GM19025 (cell line): ENCODE data around the gene KITLG.
"Not testable (repeated sequence)": the region's sequence is repeated elsewhere in the genome, so short reads cannot be mapped to it uniquely, and the experiment has no call there.

Experiments
- ATAC-seq: cut with Tn5 transposase; IDR thresholded peaks from one replicate; pipeline ENCODE4 v1.9.1; 2021; ENCODE audit warnings: mild to moderate bottlenecking, low read depth, moderate library complexity; ENCODE audit not compliant: unreplicated experiment

Gene KITLG

GRCh38 chr12:88546226-88546625, 34.0 kb downstream of the KITLG start:
- no peak for ATAC-seq

DNA sequence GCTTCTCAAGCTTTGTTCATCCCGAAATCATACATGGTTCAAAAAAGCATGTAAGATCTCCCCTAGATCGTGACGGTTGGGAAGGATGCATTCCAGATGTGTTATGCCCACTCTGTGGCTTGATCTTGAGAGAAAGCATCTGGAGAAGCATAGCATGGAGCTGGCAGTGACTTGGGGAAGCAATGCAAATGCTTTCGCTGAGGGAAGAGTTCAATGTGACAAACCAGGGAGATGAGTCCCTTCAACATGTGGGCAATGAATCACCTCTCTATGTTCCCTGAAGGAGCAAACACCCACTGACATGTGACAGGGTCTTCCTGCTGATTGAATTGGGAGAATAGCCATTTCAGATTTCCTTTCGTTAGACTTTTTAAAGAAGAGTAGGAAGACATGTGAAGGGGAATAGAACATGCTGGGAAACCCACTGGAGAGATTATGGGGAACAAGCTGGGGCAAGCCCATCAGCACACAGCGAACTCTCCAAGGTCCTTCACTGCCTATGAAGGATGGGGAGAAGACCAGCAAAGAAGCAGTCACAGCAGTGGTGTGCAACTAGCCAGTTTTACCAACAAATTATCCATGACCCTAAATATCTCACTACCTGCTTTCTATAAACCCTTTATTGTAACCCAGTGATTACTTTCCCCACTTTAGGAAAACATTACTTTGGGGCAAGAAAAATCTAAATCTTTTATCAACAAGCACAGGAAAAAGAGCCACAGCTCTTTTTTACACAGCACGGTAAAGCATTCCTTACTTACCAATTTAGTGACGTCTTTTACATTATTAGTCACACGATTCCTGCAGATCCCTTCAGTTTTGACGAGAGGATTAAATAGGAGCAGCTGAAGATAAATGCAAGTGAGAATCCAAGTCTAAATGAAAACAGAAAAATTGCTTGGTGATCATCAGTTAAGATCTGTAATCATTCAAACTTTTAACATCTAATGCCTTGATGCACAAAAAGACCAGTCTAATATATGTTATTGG, 35.0 kb downstream of the KITLG start:
- no peak for ATAC-seq

DNA sequence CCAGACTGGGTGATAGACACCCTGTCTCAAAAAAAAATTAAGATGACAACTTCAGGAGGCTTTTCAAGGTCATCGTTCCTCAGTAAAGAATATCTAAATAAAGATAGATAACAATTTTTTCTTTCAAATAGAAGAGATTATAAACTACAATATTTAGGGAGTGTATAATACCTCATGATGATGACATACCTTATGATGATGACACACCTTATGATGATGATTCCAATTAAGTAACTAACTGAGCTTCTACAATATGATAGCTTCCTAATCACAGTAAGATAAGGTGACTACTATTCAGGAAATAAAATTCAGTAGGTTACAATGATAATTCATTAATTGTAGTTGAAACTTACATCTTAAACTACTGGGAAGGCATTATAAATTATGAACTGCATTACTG, 40.4 kb downstream of the KITLG start:
- no peak for ATAC-seq

DNA sequence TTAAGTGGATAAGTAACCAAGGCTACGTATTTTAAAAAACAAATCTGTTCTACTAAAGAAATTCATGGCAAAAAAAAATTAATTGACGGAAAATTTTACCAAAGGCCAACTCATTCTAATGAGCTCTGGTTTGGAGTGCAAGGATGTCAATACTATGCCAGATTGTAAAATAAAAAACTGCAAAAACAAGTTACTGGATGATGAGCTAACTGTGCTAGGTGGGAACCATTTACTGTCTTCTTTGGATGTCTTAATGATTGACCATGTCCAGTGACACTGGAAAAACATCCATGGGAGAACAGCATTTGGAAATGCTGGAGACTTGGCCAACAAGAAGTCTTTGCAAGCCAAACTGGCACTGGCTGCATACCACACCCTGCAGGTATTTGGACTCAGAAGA, 41.6 kb downstream of the KITLG start:
- no peak for ATAC-seq

DNA sequence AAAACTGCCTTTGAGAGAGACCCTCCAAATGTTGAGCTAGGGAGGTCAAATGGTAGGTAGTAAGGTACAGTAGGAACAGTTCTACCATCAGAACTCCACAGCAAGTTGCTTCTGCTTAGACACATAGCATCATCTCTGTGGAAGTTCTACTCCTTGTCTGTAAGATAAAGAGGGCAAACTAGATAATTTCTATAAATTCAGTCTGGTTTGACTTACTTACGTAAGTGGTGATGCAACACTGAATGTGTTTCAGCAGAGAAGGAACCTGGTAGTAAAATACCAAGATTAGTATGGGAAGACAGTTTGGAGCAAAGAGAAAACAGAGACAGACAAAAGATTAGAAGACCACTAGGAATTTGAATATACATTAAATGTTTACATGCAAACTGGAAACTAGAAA, 42.0 kb downstream of the KITLG start:
- ATAC-seq = no peak

GRCh38 chr12:88530868-88531267, 49.4 kb downstream of the KITLG start:
- no peak for ATAC-seq

DNA sequence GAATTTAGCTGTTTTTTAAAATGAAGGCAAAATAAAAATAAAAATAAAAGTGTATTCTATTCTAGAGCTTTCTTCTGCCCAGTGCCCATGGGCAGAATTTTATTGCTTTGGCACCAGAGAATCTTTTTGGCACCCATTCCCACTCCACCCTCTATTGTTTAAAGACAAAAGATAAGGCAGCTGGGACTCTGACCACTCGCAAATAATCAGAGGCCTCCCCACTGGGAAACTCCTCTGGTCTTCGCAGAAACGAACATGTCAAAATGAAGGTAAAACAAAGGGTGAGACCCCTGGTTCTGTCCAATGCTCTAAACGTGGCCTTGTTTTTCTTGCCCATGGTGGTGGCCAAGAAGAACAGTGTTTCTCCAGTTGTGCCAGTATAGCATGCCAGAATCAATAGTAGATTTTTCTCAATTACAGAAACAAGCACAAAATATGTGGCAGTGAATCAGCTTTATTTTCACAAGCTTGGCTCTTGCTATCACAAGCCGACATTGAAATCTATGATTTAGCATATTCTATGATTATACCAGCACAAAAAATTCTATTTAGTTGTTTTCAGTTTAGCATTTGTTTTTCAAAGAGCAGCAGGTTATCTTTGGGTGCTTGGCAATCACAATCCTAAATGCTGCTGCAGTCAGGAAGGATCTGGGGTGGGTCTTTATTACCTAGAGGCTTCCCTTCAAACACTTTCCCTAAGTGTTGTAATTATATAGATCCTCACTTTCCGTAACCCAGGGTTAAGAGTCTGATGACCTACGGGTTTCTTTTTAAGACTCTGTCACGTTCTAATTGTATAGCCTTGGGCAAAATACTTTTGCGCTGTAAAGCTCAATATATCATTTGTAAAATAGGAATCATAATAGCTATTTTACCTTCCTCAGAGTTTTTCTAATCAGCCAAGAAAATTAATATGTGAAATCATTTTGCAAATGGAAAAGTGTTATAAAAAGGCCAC, 50.5 kb downstream of the KITLG start:
- ATAC-seq = no peak

DNA sequence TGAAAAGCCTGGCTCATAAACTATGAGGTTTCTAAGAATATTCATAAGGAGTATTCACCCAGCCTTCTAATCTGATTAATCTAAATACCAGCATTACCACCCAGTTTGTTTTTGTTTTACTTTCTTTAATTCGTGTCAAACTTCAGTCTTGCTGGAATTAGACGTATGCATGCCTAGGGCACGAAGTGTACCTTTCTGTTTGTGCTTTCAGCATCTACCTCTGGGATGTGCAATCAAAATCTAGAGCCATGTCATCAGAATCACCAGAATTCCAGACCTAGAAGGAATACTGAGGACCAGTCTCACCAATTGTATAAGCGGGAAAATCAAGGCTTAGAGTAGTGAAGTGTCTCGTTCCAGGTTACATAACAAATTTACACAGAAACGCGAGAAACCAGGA, 57.3 kb downstream of the KITLG start:
- no peak for ATAC-seq

DNA sequence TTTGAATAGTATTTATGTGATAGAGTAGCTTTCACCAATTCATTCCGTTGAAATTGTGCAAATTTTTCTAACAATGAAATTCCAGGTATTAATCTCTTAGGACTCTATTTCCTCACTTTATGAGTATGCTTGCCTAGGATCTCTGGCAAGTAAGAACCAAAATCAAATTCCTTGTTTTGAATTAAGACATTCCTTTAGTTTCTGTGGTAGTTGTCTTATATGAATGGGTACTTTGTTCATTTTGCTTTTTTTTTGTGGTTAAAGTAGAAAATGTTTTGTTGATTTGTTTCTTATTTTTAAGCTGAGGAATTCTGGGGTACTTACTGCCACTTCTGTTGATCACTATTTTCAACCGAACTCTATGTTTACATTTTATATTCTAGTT, 59.8 kb downstream of the KITLG start:
- ATAC-seq = no peak

DNA sequence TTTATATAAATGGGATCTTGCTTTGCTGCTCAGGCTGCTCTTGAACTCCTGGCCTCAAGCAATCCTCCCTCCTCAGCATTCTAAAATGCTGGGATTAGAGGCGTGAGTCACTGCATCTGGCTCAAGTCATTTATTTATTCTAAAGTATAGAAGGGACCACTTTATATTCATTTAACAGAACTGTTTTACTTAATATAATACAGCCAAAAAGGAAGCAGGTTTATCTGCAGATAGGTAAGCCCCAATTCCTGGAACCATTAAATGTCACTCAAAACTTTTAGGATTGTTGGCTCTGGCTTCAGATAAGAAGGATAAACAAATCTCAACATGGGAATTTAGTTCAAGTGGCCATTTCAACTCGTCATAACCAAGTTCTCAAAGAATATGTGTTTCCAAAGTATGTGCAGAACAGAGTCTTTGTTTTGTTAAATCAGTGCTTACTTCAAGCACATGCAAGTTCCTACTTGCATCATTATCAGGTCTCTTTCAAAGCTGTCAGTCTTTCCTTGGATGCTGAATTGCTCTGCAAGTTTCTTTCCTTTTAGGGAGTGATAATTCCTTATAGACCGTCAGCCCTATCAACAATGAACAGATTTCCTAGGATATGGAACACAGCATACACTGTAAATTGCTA, 60.4 kb downstream of the KITLG start:
- ATAC-seq = no peak

GRCh38 chr12:88518863-88519403, 61.3 kb downstream of the KITLG start:
- no peak for ATAC-seq

DNA sequence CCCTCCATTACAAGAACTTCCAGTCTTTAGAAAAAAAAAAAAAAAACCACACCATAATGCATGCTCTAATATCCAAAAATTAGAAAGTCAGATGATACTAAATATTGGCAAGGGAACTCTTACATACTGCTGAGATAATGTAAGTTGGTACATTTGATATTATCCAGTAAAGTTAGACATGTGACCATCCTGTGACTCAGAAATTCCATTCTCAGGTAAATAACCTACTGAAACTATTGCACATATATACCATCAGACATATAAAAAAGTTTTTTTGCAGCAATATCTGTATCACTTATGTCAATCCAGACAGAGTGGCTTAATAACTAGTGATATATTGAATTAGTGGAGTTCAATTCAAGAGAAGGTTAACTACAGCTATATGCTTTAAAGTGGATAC, 63.5 kb downstream of the KITLG start:
- no peak for ATAC-seq

- no peak for ATAC-seq
Observed at GRCh38 chr12:88510843-88511242, 69.4 kb downstream of the KITLG start.

DNA sequence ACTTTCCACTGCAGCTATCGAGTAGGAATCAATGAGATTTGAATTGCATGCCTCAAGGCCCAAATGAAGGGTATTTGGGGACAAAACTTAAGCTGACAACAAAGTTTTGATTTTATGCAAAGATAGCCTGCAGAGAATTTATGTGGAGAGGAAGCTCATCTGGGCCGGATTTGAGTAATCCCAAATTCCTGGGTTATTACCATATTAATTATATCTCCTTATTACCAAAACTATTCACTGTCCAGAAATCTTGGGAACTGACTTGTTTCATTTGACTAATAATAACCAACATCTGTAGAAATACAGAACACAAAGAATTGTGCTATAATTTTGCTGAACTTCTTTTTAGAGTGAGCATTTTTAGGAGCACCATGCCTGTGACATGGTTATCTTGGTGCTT, 70.4 kb downstream of the KITLG start:
- no peak for ATAC-seq

DNA sequence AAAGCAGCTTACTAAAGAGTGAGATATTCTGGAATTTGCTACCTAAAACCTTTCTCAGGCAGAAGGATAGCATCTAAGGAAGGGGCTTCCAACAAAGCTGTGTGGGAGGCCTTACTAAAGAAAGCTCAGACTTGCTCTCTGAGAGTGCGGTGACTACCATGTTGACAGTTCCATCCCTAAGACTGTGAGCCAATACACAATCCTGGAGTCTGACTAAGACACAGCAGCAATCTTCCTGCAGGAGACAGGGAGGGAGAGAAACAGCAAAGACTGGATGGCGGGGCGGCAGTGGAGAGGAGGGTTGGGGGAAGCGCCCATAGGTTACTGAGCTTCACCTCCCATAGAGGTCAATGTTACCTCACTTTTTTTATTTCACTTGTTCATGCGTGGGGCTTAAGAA, 70.9 kb downstream of the KITLG start:
- no peak for ATAC-seq

GRCh38 chr12:88507851-88508250, 72.4 kb downstream of the KITLG start:
- not testable (repeated sequence) for ATAC-seq

GRCh38 chr12:88507270-88507669, 73.0 kb downstream of the KITLG start:
- ATAC-seq = no peak

- ATAC-seq = no peak
Observed at GRCh38 chr12:88505696-88506095, 74.6 kb downstream of the KITLG start.

DNA sequence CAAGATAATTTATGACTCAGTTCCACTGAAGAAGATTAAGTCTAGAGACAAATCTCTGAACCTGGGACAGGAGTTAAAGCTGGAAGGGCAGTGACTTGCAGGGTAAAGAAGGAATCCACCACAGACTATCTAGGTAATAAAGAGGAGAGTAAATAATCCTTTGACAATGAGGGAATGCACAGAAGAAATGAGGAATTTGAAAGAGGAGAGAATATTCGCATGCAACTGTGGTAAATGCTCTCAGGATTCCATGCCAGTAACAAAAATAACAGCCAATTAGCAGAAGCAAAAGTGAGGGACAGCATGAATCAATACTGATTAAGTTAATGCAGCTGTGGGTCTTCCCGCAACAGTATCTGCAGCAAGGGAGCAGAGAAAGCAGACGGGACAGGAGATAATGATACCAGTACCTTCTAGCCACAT, 77.0 kb downstream of the KITLG start:
- ATAC-seq = no peak
